Ishikawa (cell line): ENCODE data around the gene CCDC183.

Experiments
- CEBPB ChIP-seq: IDR thresholded peaks from 2 replicates; pipeline ENCODE4 v1.6.1; 2012
- REST ChIP-seq: IDR thresholded peaks from 2 replicates; pipeline ENCODE4 v1.6.1; 2012; ENCODE audit warnings: low read depth, mild to moderate bottlenecking
- TEAD4 ChIP-seq: IDR thresholded peaks from 2 replicates; pipeline ENCODE4 v1.6.1; 2012
- ZBTB7A ChIP-seq: IDR thresholded peaks from 2 replicates; pipeline ENCODE4 v1.6.1; 2012; ENCODE audit warnings: low read depth

GRCh38 chr9:136792321-136793085 lies 3.6 kb upstream of the CCDC183 start:
- TF ChIP-seq REST = no peak
- TF ChIP-seq CEBPB = no peak
- TF ChIP-seq TEAD4 = no peak
- no peak for TF ChIP-seq ZBTB7A
